HG03439 (cell line): ENCODE data around the gene FAM25A.

Experiments used
- ATAC-seq: cut with Tn5 transposase; IDR thresholded peaks from one replicate; pipeline ENCODE4 v1.9.1; 2021; ENCODE audit warnings: mild to moderate bottlenecking, moderate library complexity; ENCODE audit not compliant: unreplicated experiment

The FAM25A gene

DNA sequence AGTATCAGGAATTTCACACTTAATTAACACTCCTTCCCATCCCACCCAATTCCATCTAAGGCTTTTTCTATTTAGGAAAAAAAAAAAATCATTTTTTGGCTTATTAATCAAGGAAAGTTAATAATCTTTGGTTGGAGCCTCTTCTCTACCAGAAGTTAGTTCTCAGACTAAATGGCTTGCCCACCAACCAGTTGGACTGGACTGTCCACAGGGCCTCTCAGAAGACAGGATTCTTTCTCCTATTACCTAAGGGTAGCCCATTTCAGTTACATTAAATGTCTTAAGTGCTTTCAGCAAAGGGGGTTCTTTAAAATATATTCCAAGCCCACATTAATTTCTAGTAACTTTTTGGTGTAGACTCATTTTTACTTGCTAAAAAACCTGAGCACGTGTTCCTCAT lies 39.3 kb downstream of the FAM25A start:
- ATAC-seq = no peak

DNA sequence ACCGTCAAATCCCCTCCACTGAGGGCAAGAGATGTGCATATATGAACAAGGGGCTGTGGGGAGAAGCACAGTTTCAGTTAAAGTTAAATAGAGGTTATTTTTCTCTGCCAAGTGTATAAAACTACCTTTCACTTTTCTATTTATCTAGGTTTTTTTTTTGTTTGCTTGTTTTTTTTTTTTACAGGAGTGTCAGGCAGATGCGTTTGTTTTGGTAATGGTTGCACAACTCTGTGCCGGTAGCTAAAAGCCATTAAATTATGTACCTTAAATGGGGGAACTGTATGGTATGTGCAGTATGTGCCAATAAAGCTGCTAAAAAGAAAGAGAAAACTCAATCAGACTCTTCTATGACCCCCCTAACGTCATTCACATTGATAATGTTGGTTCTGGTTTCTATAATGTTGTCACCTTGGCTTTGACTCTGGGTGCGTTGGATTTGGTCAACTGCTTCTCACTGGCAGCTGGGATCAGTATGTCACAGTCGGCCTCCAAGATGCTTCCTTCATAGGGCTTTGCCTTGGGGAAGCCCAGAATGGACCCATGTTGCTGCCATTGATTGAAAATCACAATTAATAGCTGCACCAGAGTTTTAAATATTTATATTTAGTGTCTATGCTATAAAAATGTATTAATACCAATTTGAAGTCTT lies 40.3 kb downstream of the FAM25A start:
- no peak for ATAC-seq

DNA sequence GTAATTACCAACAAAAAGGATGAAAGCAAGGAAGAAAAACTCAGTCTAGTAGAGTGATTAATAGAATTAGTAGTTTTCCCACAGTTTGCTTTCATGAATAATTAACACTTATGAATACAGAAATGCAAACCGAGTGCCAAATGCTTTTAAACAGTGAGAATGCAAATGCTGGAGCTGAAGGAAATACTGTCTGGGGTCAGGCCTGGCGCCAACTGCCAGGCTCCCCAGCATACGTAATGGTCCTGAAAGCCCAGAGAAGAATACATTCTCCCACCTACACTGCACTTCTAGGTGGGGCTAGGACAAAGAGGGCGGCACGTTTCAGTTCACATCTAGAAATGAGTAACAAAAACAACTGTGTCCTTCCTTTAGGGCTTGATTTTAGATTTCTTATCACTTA lies 44.6 kb downstream of the FAM25A start:
- no peak for ATAC-seq

DNA sequence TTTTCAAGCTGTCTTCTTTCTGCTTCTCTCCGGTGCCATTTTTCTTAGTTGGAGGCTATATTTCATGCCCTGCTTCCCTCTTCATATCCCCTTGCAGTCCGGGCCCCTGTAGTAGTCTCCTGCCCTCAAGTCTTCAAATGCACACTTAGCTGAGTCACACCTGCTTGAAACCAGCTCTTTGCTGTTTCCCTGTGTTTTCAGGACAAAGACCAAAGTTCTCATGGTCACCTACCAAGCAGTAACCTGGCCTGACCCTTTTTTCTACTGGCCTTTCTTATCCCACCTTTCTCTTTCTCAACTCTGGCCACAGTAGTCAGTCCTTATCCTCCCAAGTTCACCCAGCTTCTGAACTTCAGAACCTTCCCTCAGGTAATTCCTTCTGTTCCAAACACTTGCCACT lies 46.1 kb downstream of the FAM25A start:
- ATAC-seq = no peak

DNA sequence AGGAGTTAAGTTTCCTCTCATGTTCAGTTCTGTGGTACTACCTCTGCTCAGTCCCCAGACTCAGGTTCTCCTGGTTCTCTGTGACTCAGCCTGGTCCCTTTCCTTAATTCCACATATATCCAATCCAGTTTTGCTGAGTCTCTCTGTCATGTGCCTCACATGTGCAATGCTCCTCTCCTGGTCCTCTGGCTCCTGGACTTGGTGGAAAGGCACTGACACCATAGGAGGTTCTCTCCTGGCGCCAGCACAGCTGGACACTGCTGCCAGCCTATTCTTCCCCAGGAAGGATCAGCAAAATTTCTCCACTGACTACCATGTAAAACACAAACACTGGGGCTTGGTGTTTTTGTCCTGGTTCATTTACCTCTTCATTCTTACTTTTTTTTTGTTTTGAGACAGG lies 46.8 kb downstream of the FAM25A start:
- ATAC-seq = no peak

DNA sequence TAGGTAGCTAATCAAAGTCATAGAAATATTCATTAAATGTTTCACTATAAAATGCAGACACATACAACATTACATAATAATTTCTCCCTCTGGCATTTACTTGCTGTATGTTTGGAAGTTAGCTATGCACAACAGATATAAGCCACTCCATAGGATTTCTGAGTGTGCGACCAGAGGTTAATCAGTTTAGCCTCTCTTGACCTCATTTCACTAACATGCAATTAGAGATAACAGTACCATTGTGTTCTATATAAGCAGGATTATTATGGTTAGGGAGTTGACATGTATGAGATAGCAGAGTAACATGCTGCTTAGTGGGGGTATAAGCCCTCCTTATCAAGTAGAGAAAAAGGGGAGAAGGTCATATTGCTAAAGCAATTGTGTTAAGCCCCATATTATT lies 48.2 kb downstream of the FAM25A start:
- ATAC-seq = no peak

DNA sequence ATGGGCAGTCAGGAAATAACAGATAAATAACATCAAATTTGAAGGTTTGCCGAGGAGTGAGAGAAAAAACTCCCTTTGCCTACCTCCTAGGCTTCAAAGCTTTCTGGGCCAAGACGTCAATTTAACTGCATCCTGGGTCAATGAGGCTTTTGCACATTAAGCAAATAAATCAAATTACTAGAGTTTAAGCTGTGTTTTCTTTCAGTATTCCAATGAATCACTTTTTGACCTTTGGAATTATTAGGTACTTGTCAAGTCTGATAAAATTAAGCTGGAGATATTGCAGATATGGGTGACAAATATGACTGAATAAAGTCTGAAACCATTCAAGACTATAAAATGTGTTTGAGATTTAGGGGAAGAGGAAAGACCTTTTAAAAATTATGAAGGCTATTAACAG lies 52.4 kb downstream of the FAM25A start:
- no peak for ATAC-seq
